HUDEP-2 (cell line): ENCODE results near the gene PUSL1.

Experiments
- DNase-seq, 76 experiments: peaks; one replicate each; lab custom pipeline; 2025; ENCODE audit not compliant: unreplicated experiment in 76 of 76; lab: John Stamatoyannopoulos, UW

Gene PUSL1, protein sequence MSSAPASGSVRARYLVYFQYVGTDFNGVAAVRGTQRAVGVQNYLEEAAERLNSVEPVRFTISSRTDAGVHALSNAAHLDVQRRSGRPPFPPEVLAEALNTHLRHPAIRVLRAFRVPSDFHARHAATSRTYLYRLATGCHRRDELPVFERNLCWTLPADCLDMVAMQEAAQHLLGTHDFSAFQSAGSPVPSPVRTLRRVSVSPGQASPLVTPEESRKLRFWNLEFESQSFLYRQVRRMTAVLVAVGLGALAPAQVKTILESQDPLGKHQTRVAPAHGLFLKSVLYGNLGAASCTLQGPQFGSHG

DNA sequence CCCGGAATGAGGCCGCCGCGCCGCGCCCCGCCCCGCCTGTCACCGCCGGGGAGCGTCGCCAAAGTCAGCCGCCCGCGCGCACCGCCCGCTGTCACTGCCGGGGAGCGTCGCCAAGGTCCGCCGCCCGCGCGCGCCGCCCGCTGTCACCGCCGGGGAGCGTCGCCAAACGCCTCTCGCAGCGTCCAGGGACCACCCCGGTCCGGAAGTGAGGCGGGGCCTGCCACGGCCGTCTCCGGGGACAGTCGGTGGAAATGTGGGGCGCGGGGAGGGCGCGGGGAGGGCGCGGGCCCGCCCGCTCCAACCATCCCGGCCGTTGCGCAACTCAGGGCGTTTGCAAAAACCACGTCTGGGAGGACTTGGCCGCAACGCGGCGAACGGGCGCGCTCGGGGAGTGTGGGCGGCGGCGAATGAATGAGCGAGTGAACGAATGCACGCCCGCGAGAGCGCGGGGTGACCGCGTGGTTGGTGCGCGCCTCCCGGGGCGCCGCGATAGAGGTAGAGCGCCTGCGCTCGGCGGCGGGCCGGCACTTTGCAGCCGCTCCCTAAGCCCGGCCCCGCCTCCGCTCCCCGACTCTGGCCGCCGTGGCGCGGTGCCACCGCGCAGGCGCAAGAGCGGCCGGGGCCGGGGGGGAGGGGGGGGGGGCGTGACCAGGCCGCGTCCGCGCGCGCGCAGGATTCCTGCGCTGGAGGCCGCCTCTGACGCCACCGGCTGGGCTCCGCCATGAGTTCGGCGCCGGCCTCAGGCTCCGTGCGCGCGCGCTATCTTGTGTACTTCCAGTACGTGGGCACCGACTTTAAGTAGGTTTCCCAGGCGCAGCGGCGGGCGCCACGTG is at the start of gene PUSL1, which contains the start of gene ACAP3:
TSS of gene PUSL1 (plus strand) at position 675 of the 833 bp plus-strand sequence. CDS start at position 722, 47 bp downstream.
TSS of gene ACAP3 (minus strand) at position 8 of the 833 bp plus-strand sequence. CDS start 115 bp downstream, outside the sequence.
- DNase-seq, result peak in 74 of 76 experiments; percentile 18 to 92 (median 84)

DNA sequence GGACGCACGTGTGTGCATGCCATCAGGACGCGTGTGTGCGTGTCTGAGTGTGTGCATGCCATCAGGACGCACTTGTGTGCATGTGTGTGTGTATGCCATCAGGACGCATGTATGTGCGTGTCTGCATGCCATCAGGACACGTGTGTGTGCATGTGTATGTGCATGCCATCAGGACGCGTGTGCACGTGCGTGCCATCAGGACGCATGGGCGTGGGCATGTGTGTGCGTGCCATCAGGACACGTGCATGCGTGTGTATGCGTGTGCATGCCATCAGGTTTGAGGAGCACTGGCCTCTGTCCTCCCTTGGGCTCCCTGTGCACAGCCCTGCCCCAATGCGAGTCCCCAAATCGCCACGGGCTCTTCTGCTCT is 49.3 kb upstream of the PUSL1 start:
- DNase-seq, result no peak

DNA sequence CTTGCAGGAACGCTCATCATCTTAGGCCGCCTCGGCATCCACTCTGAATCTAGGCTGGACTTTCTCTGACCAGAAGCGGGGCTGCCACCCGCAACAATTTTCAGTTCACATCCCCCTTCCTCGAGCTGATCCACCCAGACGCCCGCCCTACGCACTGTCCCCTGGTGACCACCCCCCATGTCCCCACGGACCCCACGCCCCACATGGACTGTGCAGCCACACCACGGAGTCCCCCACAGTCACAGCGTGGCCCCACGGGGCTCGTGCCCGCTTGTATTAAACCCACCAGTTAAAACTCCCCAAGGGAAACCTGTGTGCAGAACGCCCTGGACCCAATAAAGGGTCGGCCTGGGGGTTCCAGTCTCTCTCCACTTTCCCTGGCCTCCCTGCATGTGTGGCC is 48.9 kb upstream of the PUSL1 start:
- no peak for DNase-seq

DNA sequence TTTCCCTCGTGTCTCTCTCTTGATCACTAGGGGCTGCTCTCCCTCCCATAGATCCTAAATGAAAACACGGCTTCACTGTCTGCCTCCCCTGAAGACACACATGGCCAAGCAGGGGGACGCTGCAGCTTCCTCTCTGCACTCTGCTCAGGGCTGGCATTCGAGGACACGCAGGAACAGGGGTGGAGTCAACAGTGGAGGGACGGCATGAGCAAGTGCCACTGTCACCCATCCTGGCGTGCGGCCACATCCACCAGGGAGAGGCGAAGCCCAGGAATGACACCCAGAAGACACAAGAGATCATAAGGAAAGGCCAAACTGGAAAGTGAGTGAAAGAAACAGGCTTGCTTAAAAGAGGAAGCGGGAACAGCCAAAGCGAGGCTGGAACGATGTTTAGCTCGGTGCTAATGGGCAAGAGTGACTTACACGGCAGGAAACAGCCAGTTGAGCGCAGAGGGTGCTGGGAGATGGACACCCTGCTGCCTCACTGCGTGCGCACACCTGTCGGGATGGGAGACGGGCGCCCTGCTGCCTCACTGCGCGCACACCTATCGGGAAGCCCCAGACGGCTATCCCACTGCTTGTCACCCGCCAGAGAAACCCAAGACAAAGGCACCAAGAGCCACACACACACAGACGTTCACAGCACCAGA is 48.3 kb upstream of the PUSL1 start:
- peak in 23 of 76 experiments; percentile 5 to 53 (median 26) for DNase-seq

DNA sequence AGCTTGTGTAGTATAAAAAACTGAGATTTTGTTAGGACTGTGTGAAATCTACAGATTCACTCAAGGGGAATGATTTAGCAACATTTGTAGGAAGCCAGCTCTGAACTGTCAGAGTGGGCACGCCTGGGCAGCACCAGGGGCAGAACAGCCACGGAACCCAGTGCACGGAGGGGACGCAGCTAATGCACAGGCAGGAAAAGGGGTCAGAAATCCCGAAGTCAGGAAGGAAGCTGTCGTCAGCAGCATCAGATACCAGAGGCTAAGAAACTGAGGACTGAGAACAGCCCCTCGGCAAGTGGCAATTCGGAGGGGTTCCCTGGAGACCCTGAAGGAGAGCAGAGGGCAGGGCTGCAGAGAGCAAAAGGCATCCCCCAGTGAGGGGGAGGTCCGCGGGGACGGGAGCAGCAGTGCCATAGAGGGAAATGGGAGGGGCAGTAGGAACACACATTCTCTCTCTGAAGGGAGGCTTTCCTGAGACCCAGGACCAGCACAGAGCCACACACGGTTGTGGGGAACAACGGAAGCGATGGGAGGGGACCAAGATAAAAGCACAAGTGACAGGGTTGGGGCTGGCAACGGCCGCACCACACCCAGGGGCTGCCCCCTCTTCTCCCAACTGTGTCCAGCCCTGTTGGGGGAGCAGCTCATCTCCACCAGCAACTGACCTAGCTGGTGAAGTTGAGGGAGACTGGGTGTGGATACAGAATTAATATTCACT is 47.4 kb upstream of the PUSL1 start:
- DNase-seq, result peak in 73 of 76 experiments; percentile 30 to 89 (median 74)

DNA sequence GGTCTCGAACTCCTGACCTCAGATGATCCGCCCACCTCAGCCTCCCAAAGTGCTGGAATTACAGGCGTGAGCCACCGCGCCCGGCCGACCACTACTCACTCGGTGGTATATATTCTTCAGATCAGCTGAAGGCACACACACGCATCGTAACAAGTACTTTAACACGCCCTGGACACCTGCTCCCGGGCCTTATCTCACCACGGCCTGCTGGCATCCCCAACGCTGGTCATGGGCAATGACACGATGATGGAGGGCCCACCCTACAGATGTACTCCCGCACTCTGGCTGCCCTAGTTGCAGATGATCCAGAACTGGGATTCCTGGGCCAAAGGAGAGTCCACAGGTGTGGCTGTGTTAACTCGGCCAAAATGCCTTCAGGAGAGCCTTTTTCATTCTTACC is 46.3 kb upstream of the PUSL1 start:
- peak in 62 of 76 experiments; percentile 6 to 69 (median 44) for DNase-seq

DNA sequence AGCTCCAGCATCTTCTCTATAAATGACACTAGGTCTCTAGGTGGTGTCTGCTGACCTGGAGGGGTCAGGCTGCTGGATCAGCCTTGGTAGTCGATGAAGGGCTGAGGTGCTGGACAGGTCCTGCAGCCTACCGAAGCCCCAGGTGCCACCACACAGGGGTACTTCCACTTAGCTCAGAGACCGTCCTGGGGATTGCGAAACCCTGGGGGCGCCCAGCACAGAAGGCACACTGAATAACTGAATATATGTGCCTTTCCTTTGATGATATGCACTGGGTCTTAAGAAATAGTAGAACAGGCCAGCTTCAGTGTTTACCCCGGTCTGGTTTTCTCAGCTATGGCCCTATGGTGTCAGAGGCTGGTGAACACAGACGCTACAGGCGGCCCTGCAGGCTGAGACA is 45.6 kb upstream of the PUSL1 start:
- no peak for DNase-seq

DNA sequence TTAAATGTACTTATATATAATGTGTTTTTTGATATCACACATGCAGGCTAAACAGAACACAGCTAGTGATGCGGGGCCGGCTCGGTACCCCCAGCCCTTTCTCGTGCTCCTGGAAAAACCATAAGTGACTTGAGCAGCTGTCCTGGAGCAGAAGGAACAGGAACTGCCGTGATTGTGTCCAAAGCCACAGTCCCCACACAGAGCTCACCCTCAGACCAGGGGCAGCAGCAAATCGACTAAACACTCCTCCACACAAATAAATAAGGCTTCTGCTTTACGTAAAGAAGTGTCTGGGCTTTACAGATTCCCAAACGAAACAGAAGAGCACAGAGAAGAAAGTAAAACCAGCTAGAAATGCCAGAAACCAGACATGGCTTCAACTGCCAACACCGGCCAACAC is 44.4 kb upstream of the PUSL1 start:
- DNase-seq, result no peak

DNA sequence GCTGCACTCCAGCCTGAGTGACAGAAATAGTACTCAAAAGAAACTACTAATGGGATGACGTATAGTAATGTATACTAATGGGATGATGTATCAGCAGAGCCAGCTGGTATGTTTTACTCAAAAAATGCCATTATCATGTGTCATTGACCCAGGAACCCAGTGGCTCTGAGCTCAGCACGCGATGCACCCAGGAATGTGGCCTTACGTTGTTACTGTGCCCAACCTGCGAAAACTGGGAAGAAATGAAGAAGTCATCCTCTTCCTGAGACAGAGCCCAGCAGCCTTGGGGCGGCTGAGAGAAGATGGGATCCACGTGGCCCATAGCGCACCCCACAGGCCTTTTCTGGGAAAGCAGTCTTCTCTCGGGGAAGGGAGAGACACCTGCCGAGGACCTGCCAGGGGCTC is 43.5 kb upstream of the PUSL1 start:
- DNase-seq, result peak in 15 of 76 experiments; percentile 5 to 34 (median 13)

DNA sequence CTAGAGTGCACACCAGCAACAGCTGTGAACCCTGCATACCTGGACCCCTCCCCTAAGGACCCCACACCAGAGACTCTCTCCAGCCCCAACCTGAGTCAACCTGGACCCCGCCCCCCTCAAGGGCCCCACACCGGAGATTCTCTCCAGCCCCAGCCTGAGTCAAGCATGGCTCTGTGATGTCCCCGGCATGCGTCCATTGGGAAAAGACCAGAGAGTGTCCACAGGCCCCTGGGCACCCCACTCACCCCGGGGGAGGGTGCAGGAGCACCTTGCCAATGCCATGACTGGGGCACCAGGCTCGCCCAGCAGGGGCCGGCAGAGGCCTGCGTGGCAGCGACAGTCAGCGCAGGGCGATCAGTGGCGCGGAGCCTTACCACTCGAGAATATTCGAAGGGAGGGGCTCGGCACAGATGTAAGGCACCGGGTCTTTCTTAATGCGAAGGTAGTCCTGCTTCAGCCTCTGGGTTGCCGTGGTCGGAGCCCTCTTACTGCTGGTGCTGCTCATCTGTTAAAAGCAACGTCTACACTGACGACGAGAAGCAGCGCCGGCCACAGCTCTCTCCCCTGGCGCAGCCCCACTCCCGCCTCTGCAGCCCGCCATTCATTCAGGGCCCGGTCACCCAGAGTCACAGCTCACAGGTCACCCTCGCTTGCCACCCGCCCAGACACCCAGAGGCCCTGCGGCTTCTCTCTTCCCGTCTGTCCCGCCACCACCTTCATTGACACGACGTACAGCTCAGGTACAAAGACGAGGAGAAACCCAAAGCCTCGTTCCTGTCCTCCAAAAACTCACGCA is 40.7 kb upstream of the PUSL1 start:
- DNase-seq, result no peak

DNA sequence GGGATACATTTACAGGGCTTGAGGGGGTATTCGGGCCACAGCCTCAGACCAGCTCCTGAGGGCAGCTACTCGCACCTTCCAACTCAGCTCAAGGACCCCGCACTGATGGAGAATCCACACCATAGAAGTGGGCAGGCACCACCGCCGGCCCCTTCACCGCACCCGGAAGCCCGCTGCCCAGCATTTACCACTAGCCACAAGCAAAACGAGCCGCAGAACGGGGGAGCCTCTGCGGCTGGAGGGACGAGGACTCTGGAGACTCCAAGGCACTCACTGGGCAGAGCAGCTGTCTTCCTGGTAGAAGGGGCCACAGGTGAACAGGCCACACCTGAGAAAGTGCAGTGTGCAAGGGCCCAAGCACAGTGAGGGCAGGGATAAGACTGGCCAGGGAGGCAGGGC is 40.1 kb upstream of the PUSL1 start:
- no peak for DNase-seq

DNA sequence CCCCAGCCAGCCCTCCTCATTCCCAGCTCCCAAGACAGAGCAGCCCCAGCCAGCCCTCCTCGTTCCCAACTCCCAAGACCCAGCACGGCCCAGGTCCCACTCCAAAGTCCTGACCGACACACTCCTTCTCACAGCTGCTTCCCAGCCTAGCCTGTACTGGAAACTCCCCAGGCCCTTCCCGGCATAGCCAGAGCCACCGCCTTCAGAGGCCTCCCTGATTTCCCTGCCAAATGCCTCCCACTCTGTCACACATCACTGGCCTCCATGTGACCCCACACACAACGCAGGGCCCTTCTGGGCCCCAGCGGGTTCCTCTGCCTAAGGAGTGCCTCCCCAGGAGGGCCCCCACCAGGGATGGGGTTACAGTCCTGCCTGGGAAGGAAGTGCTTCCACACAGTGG is 37.6 kb upstream of the PUSL1 start:
- no peak for DNase-seq

DNA sequence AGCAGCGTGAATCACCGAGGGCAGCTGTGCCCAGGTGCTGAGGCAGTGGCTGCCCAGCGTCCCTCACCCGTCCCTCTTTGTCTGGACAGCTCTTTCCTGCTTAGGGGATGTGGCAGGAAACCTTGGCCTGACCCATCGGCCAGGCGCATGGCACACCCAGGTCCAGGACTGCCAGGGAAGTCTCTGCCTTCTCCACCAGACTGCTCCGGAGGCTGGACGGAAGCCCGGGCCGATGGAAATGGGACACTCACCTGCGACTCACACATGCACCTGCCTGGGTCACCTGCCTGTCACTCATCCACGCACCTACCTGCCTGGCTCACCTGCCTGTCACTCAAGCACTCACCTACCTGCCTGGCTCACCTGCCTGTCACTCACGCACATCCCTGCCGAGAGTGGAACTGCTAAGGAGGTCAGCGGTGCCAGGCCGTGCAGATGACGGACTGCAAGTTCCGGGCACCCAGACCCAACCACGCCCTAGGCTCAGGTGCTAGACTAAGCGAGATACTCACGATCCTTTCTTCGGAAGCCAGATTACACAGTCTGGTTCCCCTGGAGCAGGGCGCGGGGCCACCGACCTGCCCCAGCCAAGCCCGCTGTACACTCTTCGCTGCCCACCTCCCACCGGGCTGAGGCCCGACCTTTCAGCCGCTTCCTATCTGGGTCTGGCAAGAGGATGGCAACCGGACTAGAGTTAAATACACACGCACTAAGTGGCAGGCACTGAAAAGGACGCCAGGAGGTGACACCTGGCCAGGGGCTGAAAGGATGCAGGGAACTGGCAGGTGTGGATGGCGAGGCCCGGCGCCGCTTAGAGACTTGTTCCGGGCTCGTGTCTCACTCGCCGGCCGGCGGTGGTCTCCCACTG is 35.8 kb upstream of the PUSL1 start:
- peak in 5 of 76 experiments; percentile 13 to 38 (median 24) for DNase-seq

DNA sequence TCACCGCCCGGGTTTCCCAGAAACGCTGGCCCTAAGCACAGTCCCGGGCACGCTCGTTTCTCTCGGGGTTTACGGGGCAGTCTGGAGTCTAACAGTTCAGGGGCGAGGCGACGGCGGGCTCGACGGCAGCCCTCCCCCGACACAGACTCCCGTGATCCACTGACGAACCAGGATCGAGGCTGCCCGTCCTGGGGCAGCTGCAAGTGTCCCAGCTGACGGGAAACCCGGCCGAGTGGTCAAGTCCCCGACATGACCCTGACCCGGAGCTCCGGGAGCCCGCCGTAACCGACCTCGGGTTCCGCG is 35.2 kb upstream of the PUSL1 start:
- DNase-seq, result peak in 1 of 76 experiments; percentile 39

DNA sequence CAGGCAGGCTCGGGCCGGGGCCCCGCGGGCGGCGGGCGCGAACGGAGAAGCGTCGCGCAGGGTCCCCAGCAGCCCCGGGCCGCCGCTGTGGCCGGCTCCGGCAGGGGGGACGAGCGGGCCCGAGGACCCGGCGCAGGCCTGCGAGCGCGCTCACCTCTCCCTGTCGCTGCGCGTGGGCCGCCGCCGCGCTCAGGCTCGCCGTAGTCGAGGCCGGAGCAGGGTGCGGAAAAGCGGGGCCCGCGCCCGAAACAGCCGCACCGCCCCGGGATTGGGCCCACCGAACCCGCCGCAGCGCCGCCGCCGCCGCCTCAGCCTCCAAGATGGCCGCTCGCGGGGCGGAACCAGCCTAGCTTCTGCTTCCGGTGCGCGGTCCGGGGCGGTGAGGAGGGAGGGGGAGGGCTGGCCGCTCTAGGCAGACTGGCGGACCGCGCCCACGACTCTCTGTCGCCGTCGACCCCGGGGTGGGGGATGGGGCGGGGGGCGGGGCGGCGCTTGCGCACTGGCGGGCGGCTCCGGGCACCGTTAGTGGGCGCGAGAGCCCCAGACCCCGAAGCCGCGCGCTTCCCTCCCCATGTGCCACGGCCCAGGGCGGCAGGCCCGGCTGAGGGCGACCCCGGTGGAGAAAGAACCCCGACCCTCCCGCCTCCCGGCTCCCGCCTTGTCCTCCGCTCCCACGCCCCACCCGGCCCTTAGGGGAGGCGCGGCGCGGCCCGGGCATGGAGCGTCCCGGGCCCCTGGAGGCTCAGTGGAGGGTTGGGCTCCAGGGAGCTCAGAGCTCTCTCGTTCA is 34.7 kb upstream of the PUSL1 start, which contains the start of gene UBE2J2:
TSS of gene UBE2J2 (minus strand) at position 343 of the 787 bp plus-strand sequence. CDS start 5,862 bp downstream, outside the sequence.
- DNase-seq, result peak in 74 of 76 experiments; percentile 31 to 93 (median 84)

DNA sequence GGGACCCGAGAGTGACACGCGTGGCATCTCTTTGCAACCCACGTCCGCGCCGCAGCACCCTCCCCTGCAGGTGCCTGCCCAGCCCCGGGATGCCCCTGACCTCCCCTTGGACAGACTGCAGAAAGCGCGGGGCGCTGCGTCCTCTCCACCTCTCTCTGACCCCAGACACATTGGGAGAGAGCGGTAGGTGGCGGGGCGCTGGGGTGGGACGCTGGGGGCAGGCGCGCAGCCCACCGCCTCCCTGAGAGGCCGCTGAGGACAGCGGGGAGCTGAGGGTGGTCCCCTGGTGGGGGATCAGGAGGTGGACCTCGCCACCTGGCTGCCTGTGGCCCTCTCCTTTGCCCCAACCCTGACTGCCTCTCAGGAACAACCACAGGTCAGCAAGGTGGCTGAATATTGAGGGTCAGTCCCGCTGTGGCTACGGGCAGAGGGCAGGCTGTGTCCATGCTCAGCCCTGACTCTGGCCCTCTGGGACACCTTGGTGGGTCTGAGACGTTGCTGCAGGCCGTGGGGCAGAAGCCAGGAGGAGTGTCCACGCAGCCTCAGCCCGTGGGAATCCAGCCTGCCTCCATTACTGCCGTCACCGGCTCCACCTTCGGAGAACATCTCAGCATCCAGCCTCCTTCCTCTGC is 34.0 kb upstream of the PUSL1 start:
- DNase-seq, result peak in 1 of 76 experiments; percentile 45

DNA sequence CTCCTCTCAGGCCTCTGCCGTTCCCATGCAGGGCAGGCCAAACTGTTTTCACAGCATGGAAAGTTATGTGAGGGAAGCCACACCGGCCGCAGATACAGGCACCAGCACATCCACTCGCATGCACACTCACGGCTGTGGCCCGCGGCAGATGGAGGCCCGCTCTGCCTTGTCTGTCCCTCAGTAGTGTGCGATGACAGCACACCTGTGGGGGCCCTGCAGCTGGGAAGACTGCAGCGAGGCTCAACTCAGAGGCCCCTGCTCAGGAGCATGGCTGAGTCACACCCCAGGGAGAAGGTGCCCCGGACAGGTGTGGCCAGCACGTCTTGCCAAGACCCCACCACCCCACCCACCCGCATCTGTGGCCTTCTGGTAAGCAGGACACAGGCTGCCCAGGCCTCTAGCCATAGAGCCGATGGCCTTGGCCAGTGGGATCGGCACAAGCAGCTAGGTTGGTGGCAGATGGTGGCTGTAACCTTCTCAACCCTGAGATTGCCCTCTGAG is 33.4 kb upstream of the PUSL1 start:
- DNase-seq, result no peak
